ENCODE measurements around the gene CHRM5. TPM values are rescaled to one million over a fixed set of nuclear protein-coding genes. Genes with fewer than 3 reads are reported as not detected.

The CHRM5 gene
- total and polyA plus RNA-seq, 2 of the 8 experiments (the other 6 are each of a cell fraction or from before 2014, with no cell fraction given): not detected

DNA sequence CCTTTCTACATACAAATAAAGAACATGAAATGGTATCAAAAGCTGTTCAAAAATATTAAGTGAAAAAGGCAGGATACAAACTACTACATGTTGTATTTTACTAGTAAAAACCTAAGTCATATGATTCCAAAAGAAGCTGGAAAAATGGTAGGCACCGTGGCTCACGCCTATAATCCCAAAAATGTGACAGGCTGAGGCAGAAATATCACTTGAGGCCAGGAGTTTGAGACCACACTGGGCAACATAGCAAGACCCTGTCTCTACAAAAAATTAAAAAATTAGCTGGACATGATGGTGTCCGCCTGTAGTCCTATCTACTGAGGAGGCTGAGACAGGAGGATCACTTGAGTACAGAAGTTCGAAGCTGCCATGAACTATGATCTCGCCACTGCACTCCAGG, 131.6 kb downstream of the CHRM5 start:
- Histone ChIP-seq H3K9ac (replicated peaks in 1 of 4; ENCODE audit: extremely low read depth in 1 of 4, low read depth in 3 of 4, low read length in 3 of 4) (no peak overlapping the region), H2BK12ac (ENCODE audit: low read depth, low read length) (no peak overlapping the region), H3K4me1 (replicated peaks in 1 of 4; ENCODE audit: control insufficient read depth in 3 of 4, insufficient read depth in 4 of 4, low read length in 3 of 4) (peaks cover 0 to 4% (median 0%) of the 10 kb centered on the region in 4 experiments; a peak in 2 of 7 replicates), H2BK120ac (replicated peaks; ENCODE audit: low read depth, low read length) (no peak overlapping the region), H2BK20ac (ENCODE audit: low read length) (no peak overlapping the region), H3K79me2 (ENCODE audit: control insufficient read depth in 1 of 2, insufficient read depth in 2 of 2, low read length in 2 of 2) (peaks cover 0 to 37% of the 10 kb centered on the region in 2 experiments; a peak in 2 of 4 replicates), H3K23me2 (ENCODE audit: low read depth, low read length) (peaks cover 8% of the 10 kb centered on the region), H2BK15ac (ENCODE audit: low read length) (no peak overlapping the region), H3K4me3 (ENCODE audit: extremely low read depth in 1 of 4, insufficient read depth in 2 of 4, low read depth in 3 of 4, low read length in 4 of 4) (no peak overlapping the region; a peak in 1 of 8 replicates), H3K4me2 (ENCODE audit: insufficient read depth in 1 of 2, low read depth in 2 of 2, low read length in 2 of 2) (no peak overlapping the region; a peak in 1 of 4 replicates), H4K91ac (replicated peaks; ENCODE audit: insufficient read length, low read length) (no peak overlapping the region), H3K27me3 (replicated peaks in 1 of 4; ENCODE audit: control insufficient read depth in 3 of 4, extremely low read depth in 1 of 4, insufficient read depth in 3 of 4, low read length in 3 of 4) (no peaks in the 10 kb centered on the region), H3K23ac (ENCODE audit: insufficient read length) (no peak overlapping the region), H3K18ac (ENCODE audit: extremely low read depth, low read length) (no peak overlapping the region), H3K36me3 (ENCODE audit: control insufficient read depth in 2 of 4, insufficient read depth in 4 of 4, low read length in 3 of 4) (peaks cover 0 to 5% (median 0%) of the 10 kb centered on the region in 4 experiments; a peak in 2 of 8 replicates), H3K56ac (replicated peaks; ENCODE audit: insufficient read length, low read depth, low read length) (no peak overlapping the region), H3K14ac (ENCODE audit: insufficient read length) (no peak overlapping the region), H3K79me1 (ENCODE audit: low read depth, low read length) (no peaks in the 10 kb centered on the region), H3K4ac (replicated peaks; ENCODE audit: insufficient read length, low read depth, low read length) (no peak overlapping the region), H3K9me3 (ENCODE audit: insufficient read depth in 2 of 2, low read depth in 1 of 2, low read length in 1 of 2) (no peaks in the 10 kb centered on the region), H3K27ac (ENCODE audit: low read depth, low read length) (no peak overlapping the region), H4K5ac (ENCODE audit: insufficient read length, low read depth, low read length) (no peak overlapping the region), H2BK5ac (ENCODE audit: low read depth, low read length) (no peak overlapping the region), H2AK5ac (ENCODE audit: low read depth, low read length) (no peak overlapping the region), H2AFZ (ENCODE audit: low read length) (no peak overlapping the region), H4K20me1 (replicated peaks in 1 of 2; ENCODE audit: control insufficient read depth in 1 of 2, insufficient read depth in 2 of 2, low read length in 2 of 2) (no peaks in the 10 kb centered on the region), H4K8ac (ENCODE audit: extremely low read depth, insufficient read depth, low read length) (no peak overlapping the region)
- ChIA-PET POLR2A (ENCODE audit: partially characterized antibody) (interaction anchor here (2.2 kb wide), 1 partner anchor 110 kb away, joined by 10 read pairs; the partner anchor contains the start of gene KATNBL1), CTCF (ENCODE audit: partially characterized antibody) (no interaction called here)
- WGBS, 2 experiments (ENCODE audit: extremely low coverage in 1 of 2, insufficient coverage in 1 of 2, insufficient read length in 1 of 2, insufficient replicate concordance in 2 of 2, low coverage in 1 of 2, low lambda C conversion rate in 2 of 2, missing lambda C conversion rate in 1 of 2): 94% methylated on average over 5 of the region's 5 CpGs; no CpG with 5 or more reads in 1 of the 2 experiments
- FAIRE-seq (no peak), DNase-seq (ENCODE audit: low read depth in 1 of 2, low spot score in 2 of 2) (no peak)
- no peak for TF ChIP-seq GABPA (IDR thresholded peaks at IDR 0.05; ENCODE audit: borderline replicate concordance, insufficient read depth, low read length)
- TF ChIP-seq POLR2A (IDR thresholded peaks at IDR 0.05; ENCODE audit: control extremely low read depth in 1 of 2, low read depth in 2 of 2, low read length in 2 of 2): no peak
- TF ChIP-seq RAD21 (IDR thresholded peaks at IDR 0.05 in 1 of 2, conservative IDR thresholded peaks at IDR 0.05 in 1 of 2; ENCODE audit: low read depth in 2 of 2, low read length in 2 of 2): no peak
- no peak for TF ChIP-seq JUND (IDR thresholded peaks at IDR 0.05; ENCODE audit: low read length)
- TF ChIP-seq, protein P1, sequence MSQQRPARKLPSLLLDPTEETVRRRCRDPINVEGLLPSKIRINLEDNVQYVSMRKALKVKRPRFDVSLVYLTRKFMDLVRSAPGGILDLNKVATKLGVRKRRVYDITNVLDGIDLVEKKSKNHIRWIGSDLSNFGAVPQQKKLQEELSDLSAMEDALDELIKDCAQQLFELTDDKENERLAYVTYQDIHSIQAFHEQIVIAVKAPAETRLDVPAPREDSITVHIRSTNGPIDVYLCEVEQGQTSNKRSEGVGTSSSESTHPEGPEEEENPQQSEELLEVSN (IDR thresholded peaks at IDR 0.05): no peak
- no peak for TF ChIP-seq CBX5 (IDR thresholded peaks at IDR 0.05; ENCODE audit: low read depth, low read length)
- no peak for TF ChIP-seq SP2 (IDR thresholded peaks at IDR 0.05; ENCODE audit: low read length)
- no peak for TF ChIP-seq PHF8 (conservative IDR thresholded peaks at IDR 0.05; ENCODE audit: low read depth, low read length)
- no peak for TF ChIP-seq POU5F1 (IDR thresholded peaks at IDR 0.05; ENCODE audit: low read depth, low read length)
- TF ChIP-seq MAFK (IDR thresholded peaks at IDR 0.05; ENCODE audit: low read depth, low read length): no peak
- no peak for TF ChIP-seq SAP30 (IDR thresholded peaks at IDR 0.05; ENCODE audit: insufficient read depth, insufficient replicate concordance, low read length)
- TF ChIP-seq SUZ12 (IDR thresholded peaks at IDR 0.05; ENCODE audit: low read length): no peak
- TF ChIP-seq POLR2AphosphoS5 (IDR thresholded peaks at IDR 0.05; ENCODE audit: low read depth, low read length): no peak
